OCI-LY1 (cell line): ENCODE data around the gene FCN1.

ENCODE experiments used
- H2AFZ ChIP-seq: fragments of 200-600 bp; sonication (generic), shearing (Covaris generic); 2 replicates; pipeline ENCODE4 v1.6.0; 2014; ENCODE audit warnings: antibody characterized with exemption, mild to moderate bottlenecking, low read length
- H3F3A ChIP-seq: fragments of 200-600 bp; sonication (generic), shearing (Covaris generic); 2 replicates; pipeline ENCODE4 v1.6.0; 2014; ENCODE audit warnings: mild to moderate bottlenecking, antibody characterized with exemption, low read length, moderate library complexity; ENCODE audit not compliant: insufficient read depth
- H3K27ac ChIP-seq: fragments of 200-600 bp; sonication (generic); 2 replicates; pipeline ENCODE4 v1.5.1; 2014; ENCODE audit warnings: low read length, mixed run types, mild to moderate bottlenecking, low read depth; ENCODE audit not compliant: poor library complexity, severe bottlenecking
- H3K27me3 ChIP-seq: fragments of 200-600 bp; sonication (generic); 2 replicates; pipeline ENCODE4 v1.6.0; 2014; ENCODE audit warnings: antibody characterized with exemption, mild to moderate bottlenecking, low read length, moderate library complexity; ENCODE audit not compliant: insufficient read depth
- H3K36me3 ChIP-seq: fragments of 200-600 bp; sonication (generic); 2 replicates; pipeline ENCODE4 v1.6.1; 2014; ENCODE audit warnings: mild to moderate bottlenecking, antibody characterized with exemption, low read length, moderate library complexity, mixed read lengths; ENCODE audit not compliant: insufficient read depth
- H3K4me1 ChIP-seq: fragments of 200-600 bp; sonication (generic); 2 replicates; pipeline ENCODE4 v1.5.1; 2014; ENCODE audit warnings: mild to moderate bottlenecking, low read length, moderate library complexity; ENCODE audit not compliant: insufficient read depth, severe bottlenecking
- H3K4me2 ChIP-seq: fragments of 200-600 bp; sonication (generic), shearing (Covaris generic); 2 replicates; pipeline ENCODE4 v1.6.1; 2014; ENCODE audit warnings: low read length
- H3K4me3 ChIP-seq: fragments of 200-600 bp; sonication (generic); 2 replicates; pipeline ENCODE4 v1.5.1; 2014; ENCODE audit warnings: low read length, low read depth, mild to moderate bottlenecking, mixed read lengths; ENCODE audit not compliant: poor library complexity, severe bottlenecking
- H3K79me2 ChIP-seq: fragments of 200-600 bp; shearing (Covaris generic); 2 replicates; pipeline ENCODE4 v1.6.1; 2016; ENCODE audit warnings: mixed run types, low read length, mixed read lengths; ENCODE audit not compliant: insufficient read depth
- H3K9ac ChIP-seq: fragments of 200-600 bp; sonication (generic), shearing (Covaris generic); 2 replicates; pipeline ENCODE4 v1.6.1; 2014; ENCODE audit warnings: mild to moderate bottlenecking, low read length, mixed read lengths
- H3K9me2 ChIP-seq: fragments of 200-600 bp; sonication (generic), shearing (Covaris generic); 2 replicates; pipeline ENCODE4 v1.6.1; 2014; ENCODE audit warnings: low read depth, mild to moderate bottlenecking, low read length, mixed read lengths
- H3K9me3 ChIP-seq: fragments of 200-600 bp; shearing (Covaris generic); 2 replicates; pipeline ENCODE4 v1.6.1; 2014; ENCODE audit warnings: low read length, mixed read lengths
- H4K20me1 ChIP-seq: fragments of 200-600 bp; sonication (generic), shearing (Covaris generic); 2 replicates; pipeline ENCODE4 v1.6.0; 2016; ENCODE audit warnings: mild to moderate bottlenecking, low read length; ENCODE audit not compliant: insufficient read depth
- CTCF ChIP-seq: fragments of 200-600 bp; sonication (generic), shearing (Covaris generic); IDR thresholded peaks from 2 replicates; pipeline ENCODE4 v1.5.1; 2017; ENCODE audit warnings: mild to moderate bottlenecking, antibody characterized with exemption, low read length, moderate library complexity, mixed read lengths
- EZH2 ChIP-seq: fragments of 200-600 bp; sonication (generic), shearing (Covaris generic); IDR thresholded peaks from 2 replicates; pipeline ENCODE4 v1.8.0; 2017; ENCODE audit warnings: borderline replicate concordance, mixed run types, mild to moderate bottlenecking, antibody characterized with exemption, low read length, moderate library complexity, mixed read lengths

The FCN1 gene

DNA sequence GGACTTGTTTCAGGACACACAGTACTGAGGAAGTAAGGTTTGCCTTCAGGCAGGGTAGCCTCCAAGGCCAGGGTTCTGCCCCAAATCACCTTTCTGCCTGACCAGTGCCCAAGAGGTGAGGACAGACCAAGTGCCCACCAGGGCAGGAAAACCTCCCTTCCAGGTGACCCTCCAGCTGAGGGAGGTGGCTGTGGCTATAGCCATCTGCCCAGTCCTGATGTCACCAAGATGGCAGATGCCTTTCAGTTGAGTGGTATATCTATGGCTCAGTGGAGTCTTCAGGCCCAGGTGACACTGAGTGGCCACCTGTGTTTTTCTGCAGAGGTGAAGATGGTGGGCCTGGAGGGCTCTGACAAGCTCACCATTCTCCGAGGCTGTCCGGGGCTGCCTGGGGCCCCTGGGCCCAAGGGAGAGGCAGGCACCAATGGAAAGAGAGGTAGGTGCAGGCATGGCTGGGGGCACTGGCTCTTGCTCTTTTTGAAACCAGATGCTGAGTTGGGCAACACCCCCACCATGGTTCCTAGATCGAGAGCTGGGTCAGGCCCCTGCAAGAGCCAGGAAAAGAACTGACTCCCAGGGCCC, 35.4 kb downstream of the FCN1 start:
- H3K79me2 ChIP-seq, result no peaks in the 10 kb centered on the region
- no peak for TF ChIP-seq EZH2
- no peak for TF ChIP-seq CTCF
- no peak overlapping the region for H2AFZ ChIP-seq
- H3K27me3 ChIP-seq, result peaks cover 12% of the 10 kb centered on the region; the same call in 1 of the 2 replicates
- no peaks in the 10 kb centered on the region; the same call in 1 of the 2 replicates for H3K36me3 ChIP-seq
- H3K4me2 ChIP-seq, result no peak overlapping the region
- H3K9me3 ChIP-seq, result no peaks in the 10 kb centered on the region
- H3K4me1 ChIP-seq, result no peaks in the 10 kb centered on the region
- no peaks in the 10 kb centered on the region for H4K20me1 ChIP-seq
- no peaks in the 10 kb centered on the region for H3F3A ChIP-seq
- no peak overlapping the region for H3K9ac ChIP-seq
- H3K9me2 ChIP-seq, result no peaks in the 10 kb centered on the region
- no peak overlapping the region for H3K4me3 ChIP-seq
- no peak overlapping the region for H3K27ac ChIP-seq

DNA sequence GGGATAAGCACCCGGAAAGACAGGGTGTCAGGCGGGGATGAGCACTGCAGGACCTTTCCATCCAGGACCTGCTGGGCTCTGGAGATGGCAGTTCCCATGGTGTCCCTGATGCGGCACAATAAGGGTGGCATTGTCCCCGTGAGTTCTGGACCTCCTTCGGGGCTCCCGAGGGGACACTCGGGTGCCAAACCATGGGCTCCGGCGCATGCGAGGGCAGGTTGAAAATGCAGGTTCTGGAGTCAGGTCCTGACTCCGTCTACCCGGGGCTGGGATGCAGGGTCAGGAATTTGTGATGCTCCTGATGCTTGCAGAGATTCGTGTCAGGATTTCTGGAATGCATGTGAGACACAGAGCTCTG, 36.4 kb downstream of the FCN1 start:
- TF ChIP-seq EZH2, result no peak
- Histone ChIP-seq H3K27me3 (peaks cover 12% of the 10 kb centered on the region; the same call in 1 of the 2 replicates), H3K27ac (no peak overlapping the region), H3K4me2 (no peak overlapping the region), H3K4me3 (no peak overlapping the region), H3K9me2 (no peaks in the 10 kb centered on the region), H2AFZ (no peak overlapping the region), H3F3A (no peaks in the 10 kb centered on the region), H3K9ac (no peak overlapping the region), H3K9me3 (no peaks in the 10 kb centered on the region), H4K20me1 (no peaks in the 10 kb centered on the region), H3K79me2 (no peaks in the 10 kb centered on the region), H3K36me3 (no peaks in the 10 kb centered on the region; the same call in 1 of the 2 replicates), H3K4me1 (no peaks in the 10 kb centered on the region)

DNA sequence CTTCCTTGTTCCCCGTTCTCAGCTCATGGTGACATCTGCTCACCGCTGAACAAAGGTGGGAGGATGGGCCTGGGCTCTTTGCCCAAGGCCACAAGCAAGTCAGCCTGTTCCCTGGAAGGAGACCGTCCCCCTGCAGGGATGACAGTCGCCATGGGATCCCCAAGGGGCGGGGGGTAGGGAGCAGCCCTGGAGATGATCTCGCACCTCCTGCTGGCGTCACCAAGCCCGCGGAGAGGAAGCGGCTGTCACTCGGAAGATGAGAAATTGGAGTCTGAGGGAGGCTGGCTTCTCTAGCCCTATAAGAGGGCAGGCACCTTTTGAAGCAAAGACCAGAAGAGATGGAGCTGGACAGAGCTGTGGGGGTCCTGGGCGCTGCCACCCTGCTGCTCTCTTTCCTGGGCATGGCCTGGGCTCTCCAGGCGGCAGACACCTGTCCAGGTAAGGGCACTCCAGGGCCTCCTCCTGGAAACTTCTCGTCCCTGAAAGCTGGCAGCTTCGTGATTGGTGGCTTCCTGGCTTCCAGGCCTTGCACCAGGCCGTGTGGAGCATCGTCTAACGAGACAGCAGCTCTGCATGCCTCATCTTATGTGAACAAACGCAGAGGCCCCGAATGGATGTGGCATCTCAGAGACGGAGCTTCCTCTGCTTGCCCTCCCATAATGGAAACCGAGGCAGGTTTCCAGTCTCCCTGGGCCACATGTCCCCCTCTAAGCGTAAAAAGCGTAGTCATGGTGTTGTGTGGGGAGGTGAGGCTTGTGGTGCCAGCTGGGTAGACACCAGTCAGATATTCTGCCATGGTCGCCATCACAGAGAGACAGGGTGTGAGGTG, 37.0 kb downstream of the FCN1 start, which contains the start of gene FCN2:
Gene FCN2, plus strand, starts transcription at position 327 of the 829 bp plus-strand sequence. Its CDS starts 12 bp downstream, at position 339.
- TF ChIP-seq EZH2, result no peak
- no peak within 1 kb of the TSS for H2AFZ ChIP-seq
- peaks cover 12% of the 10 kb centered on the region; the same call in 1 of the 2 replicates for H3K27me3 ChIP-seq
- no peak within 1 kb of the TSS for H3K9ac ChIP-seq
- H3K27ac ChIP-seq, result no peak within 1 kb of the TSS
- H3K4me3 ChIP-seq, result no peak within 1 kb of the TSS
- H3K9me2 ChIP-seq, result no peaks in the 10 kb centered on the region
- no peaks in the 10 kb centered on the region for H3K4me1 ChIP-seq
- H3K9me3 ChIP-seq, result 0 out of 2 replicates have a peak, but pooled peaks cover 3% of the 10 kb centered on the region
- H3K4me2 ChIP-seq, result no peak within 1 kb of the TSS
- H3K36me3 ChIP-seq, result no peaks in the 10 kb centered on the region; the same call in 1 of the 2 replicates
- H3F3A ChIP-seq, result no peaks in the 10 kb centered on the region
- no peaks in the 10 kb centered on the region for H3K79me2 ChIP-seq
- no peaks in the 10 kb centered on the region for H4K20me1 ChIP-seq

DNA sequence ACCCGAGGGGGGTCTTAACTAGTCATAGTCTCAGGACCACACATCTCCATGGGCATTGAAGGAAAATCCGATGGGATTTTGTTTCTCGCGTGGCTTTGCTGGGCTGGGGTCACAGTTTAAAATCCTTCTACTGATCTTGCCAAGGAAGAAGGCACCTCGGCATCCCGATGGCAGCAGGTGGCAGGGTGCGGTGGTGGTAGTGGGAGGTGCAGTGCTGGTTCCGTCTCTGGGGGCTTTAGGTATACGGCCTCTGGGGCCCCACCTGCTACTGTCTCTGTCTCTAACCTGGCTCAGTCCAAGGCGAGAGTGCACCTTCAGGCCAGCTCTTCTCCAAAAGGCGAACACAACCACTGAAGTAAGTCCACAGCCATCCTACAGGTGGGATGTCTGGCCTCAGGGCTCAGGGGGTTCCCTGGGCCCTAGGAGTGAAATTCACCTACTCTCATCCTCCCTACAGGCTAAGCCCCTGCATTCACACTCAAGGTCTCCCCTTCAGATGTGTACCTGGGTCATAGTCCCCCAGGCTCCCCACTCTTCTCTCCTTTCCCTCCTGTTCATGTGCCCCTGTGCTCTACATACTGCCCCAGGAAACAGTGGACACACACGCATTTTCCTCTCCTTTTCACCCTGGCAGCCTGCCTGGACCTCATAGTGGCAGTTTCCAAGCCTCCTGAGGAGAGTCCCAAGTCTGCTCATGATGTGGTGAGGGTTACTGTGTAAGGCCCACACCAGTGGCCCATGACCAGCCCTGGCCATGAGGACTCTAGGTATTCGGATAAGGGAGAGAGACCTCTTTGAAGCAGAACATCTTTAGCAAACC, 37.8 kb downstream of the FCN1 start:
- H3K27me3 ChIP-seq, result peaks cover 12% of the 10 kb centered on the region; the same call in 1 of the 2 replicates
- H3K9me3 ChIP-seq, result peaks cover 10% of the 10 kb centered on the region; the same call in 1 of the 2 replicates
- H3K27ac ChIP-seq, result no peak overlapping the region
- H3K4me1 ChIP-seq, result no peaks in the 10 kb centered on the region
- no peaks in the 10 kb centered on the region for H3K79me2 ChIP-seq
- no peaks in the 10 kb centered on the region for H3K9me2 ChIP-seq
- peaks cover 3% of the 10 kb centered on the region; the same call in 1 of the 2 replicates for H3K36me3 ChIP-seq
- no peaks in the 10 kb centered on the region for H3F3A ChIP-seq
- H4K20me1 ChIP-seq, result no peaks in the 10 kb centered on the region
- TF ChIP-seq CTCF (no peak), EZH2 (no peak)
- no peak overlapping the region for H3K4me2 ChIP-seq
- H2AFZ ChIP-seq, result no peak overlapping the region
- H3K9ac ChIP-seq, result no peak overlapping the region
- H3K4me3 ChIP-seq, result no peak overlapping the region
